GM23338 (cell line): ENCODE measurements around the gene ZHX3. TPM values are rescaled to one million over a fixed set of nuclear protein-coding genes. Genes with fewer than 3 reads are reported as not detected.

Experiments used
- ATAC-seq: fragments of 200-7000 bp; cut with Tn5 transposase; 3 replicates; pipeline ENCODE4 v1.9.1; 2020
- DNase-seq: peaks from one replicate; pipeline ENCODE4 v3.0.0-alpha.2; 2015; ENCODE audit warnings: low spot score
- H2AFZ ChIP-seq: fragments of 200-600 bp; sonication (generic); 2 replicates; pipeline ENCODE4 v1.8.0; 2016; ENCODE audit warnings: antibody characterized with exemption, mild to moderate bottlenecking, moderate library complexity
- H3F3A ChIP-seq: fragments of 200-600 bp; sonication (generic); replicated peaks from 2 replicates; pipeline ENCODE4 v1.8.0; 2017; ENCODE audit warnings: antibody characterized with exemption, mixed run types, low read depth
- H3K27ac ChIP-seq: fragments of 200-600 bp; sonication (generic); 2 replicates; pipeline ENCODE4 v1.6.1; 2016; ENCODE audit warnings: low read depth
- H3K27me3 ChIP-seq: fragments of 200-600 bp; sonication (generic); 2 replicates; pipeline ENCODE4 v1.8.0; 2016; ENCODE audit warnings: mild to moderate bottlenecking, mixed run types, moderate library complexity; ENCODE audit not compliant: insufficient read depth
- H3K36me3 ChIP-seq: fragments of 200-600 bp; sonication (generic); 2 replicates; pipeline ENCODE4 v1.8.0; 2016; ENCODE audit warnings: mild to moderate bottlenecking; ENCODE audit not compliant: insufficient read depth
- H3K4me1 ChIP-seq: fragments of 200-600 bp; sonication (generic); 2 replicates; pipeline ENCODE4 v1.8.0; 2016; ENCODE audit warnings: mild to moderate bottlenecking, moderate library complexity; ENCODE audit not compliant: insufficient read depth
- H3K4me2 ChIP-seq: fragments of 200-600 bp; sonication (generic); 2 replicates; pipeline ENCODE4 v1.7.1; 2017; ENCODE audit warnings: mixed run types
- H3K4me3 ChIP-seq: fragments of 200-600 bp; sonication (generic); 2 replicates; pipeline ENCODE4 v1.6.1; 2016; ENCODE audit warnings: mixed run types
- H3K79me2 ChIP-seq: fragments of 200-600 bp; sonication (generic); replicated peaks from 2 replicates; pipeline ENCODE4 v1.8.0; 2017; ENCODE audit warnings: mild to moderate bottlenecking; ENCODE audit not compliant: insufficient read depth
- H3K9me2 ChIP-seq: fragments of 200-600 bp; sonication (generic); 2 replicates; pipeline ENCODE4 v1.8.0; 2017; ENCODE audit not compliant: insufficient read depth
- H4K20me1 ChIP-seq: fragments of 200-600 bp; sonication (generic); replicated peaks from 2 replicates; pipeline ENCODE4 v1.8.0; 2017; ENCODE audit warnings: mild to moderate bottlenecking; ENCODE audit not compliant: insufficient read depth
- H3K27ac Mint-ChIP-seq: 2 replicates; pipeline ENCODE4 v1.8.0; 2020; ENCODE audit warnings: inconsistent platforms, mild to moderate bottlenecking, moderate library complexity, mixed read lengths
- H3K27me3 Mint-ChIP-seq: 3 replicates; pipeline ENCODE4 v1.8.0; 2022; ENCODE audit warnings: low read depth, mild to moderate bottlenecking, moderate library complexity, mixed read lengths, inconsistent platforms; ENCODE audit not compliant: insufficient read depth, poor library complexity
- H3K36me3 Mint-ChIP-seq: 3 replicates; pipeline ENCODE4 v1.8.0; 2021; ENCODE audit warnings: low read depth, mild to moderate bottlenecking, inconsistent platforms, moderate library complexity, mixed read lengths
- H3K4me1 Mint-ChIP-seq: 3 replicates; pipeline ENCODE4 v1.8.0; 2020; ENCODE audit warnings: mild to moderate bottlenecking, inconsistent platforms, mixed read lengths
- H3K4me3 Mint-ChIP-seq: 3 replicates; pipeline ENCODE4 v1.8.0; 2021; ENCODE audit warnings: moderate library complexity, mild to moderate bottlenecking, inconsistent platforms, mixed read lengths
- H3K9me3 Mint-ChIP-seq: 3 replicates; pipeline ENCODE4 v1.8.0; 2020; ENCODE audit warnings: moderate library complexity, mild to moderate bottlenecking, inconsistent platforms, mixed read lengths
- CREB1 ChIP-seq: fragments of 250-450 bp; sonication (Bioruptor Pico); IDR thresholded peaks from 2 replicates; pipeline ENCODE4 v1.5.0; 2020; ENCODE audit warnings: low read depth, mild to moderate bottlenecking, moderate library complexity
- ETS1 ChIP-seq: IDR thresholded peaks from 2 replicates; pipeline ENCODE4 v1.6.1; 2016; ENCODE audit warnings: antibody characterized with exemption
- EZH2 ChIP-seq: fragments of 200-600 bp; sonication (generic); IDR thresholded peaks from one replicate; pipeline ENCODE4 v1.8.0; 2017; ENCODE audit warnings: antibody characterized with exemption, mild to moderate bottlenecking, low read depth; ENCODE audit not compliant: unreplicated experiment
- EZH2phosphoT487 ChIP-seq: fragments of 200-600 bp; sonication (generic); IDR thresholded peaks from one replicate; pipeline ENCODE4 v1.8.1; 2018; ENCODE audit warnings: antibody characterized with exemption; ENCODE audit not compliant: unreplicated experiment
- JUNB ChIP-seq: IDR thresholded peaks from one replicate; pipeline ENCODE4 v1.6.1; 2016; ENCODE audit warnings: antibody characterized with exemption; ENCODE audit not compliant: unreplicated experiment
- NANOG ChIP-seq: IDR thresholded peaks from 2 replicates; pipeline ENCODE4 v1.6.1; 2016; ENCODE audit warnings: antibody characterized with exemption, borderline replicate concordance
- POLR2AphosphoS5 ChIP-seq: IDR thresholded peaks from 2 replicates; pipeline ENCODE4 v1.6.1; 2016; ENCODE audit warnings: antibody characterized with exemption, low read depth
- REST ChIP-seq: IDR thresholded peaks from one replicate; pipeline ENCODE4 v1.6.1; 2018; ENCODE audit warnings: antibody characterized with exemption; ENCODE audit not compliant: unreplicated experiment
- STAT1 ChIP-seq: IDR thresholded peaks from one replicate; pipeline ENCODE4 v1.6.1; 2016; ENCODE audit warnings: antibody characterized with exemption; ENCODE audit not compliant: unreplicated experiment
- ZNF331 ChIP-seq: fragments of 250-450 bp; sonication (Bioruptor Pico); IDR thresholded peaks from 2 replicates; pipeline ENCODE4 v1.5.0; 2020; ENCODE audit warnings: low read depth, mild to moderate bottlenecking, moderate library complexity
- polyA plus RNA-seq: library from polyadenylated mRNA; unstranded; fragments of >200 nt; fragmentation: Nextera tagmentation; extraction: Ambion mirVana; gene quantifications from 2 replicates; pipeline ENCODE4 v1.2.1, GENCODE V29; 2016
- total RNA-seq: library from RNA; depleted of rRNA; stranded (reverse); fragments of >200 nt; shearing (Covaris generic); gene quantifications from 2 replicates; pipeline ENCODE4 v1.2.3, GENCODE V29; 2014
- TF ChIP-seq, protein P1 (sequence below): fragments of 250-450 bp; sonication (Bioruptor Pico); IDR thresholded peaks from 2 replicates; pipeline ENCODE4 v1.5.0; 2020; ENCODE audit warnings: mild to moderate bottlenecking, moderate library complexity

The ZHX3 gene
- total and polyA plus RNA-seq, 2 experiments from 2014 or later: 1.7 to 2.8 TPM

DNA sequence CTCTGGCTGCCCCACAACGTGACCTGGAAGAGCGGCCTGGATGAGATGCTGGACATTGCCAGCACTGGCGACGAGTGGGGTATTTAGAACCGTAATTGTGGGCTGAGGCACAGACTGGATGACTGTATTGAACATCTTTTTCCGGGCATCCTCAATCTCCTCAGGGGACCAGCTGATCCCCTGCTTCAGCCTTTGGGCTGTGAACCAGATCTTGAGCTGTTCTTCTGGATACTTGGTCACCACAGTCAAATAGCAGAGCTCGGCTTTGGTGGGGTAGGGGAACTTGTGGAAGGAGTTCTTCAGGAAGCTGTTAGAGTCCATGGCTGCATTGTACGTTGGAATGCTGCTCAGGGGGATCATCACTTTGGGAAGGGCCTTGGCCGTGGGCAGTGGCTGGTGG is 113.9 kb downstream of the ZHX3 start:
- TF ChIP-seq CREB1 (no peak), EZH2 (no peak), POLR2AphosphoS5 (no peak), NANOG (no peak), ETS1 (no peak)
- Mint-ChIP-seq H3K4me3 (no peak overlapping the region), H3K9me3 (no peaks in the 10 kb centered on the region), H3K4me1 (peaks cover 9% of the 10 kb centered on the region), H3K36me3 (no peaks in the 10 kb centered on the region), H3K27me3 (peaks cover 3% of the 10 kb centered on the region), H3K27ac (no peak overlapping the region)
- 0 out of 2 replicates have a peak, but pooled peaks cover 5% of the 10 kb centered on the region for H3K9me2 ChIP-seq
- no peaks in the 10 kb centered on the region for H3K79me2 ChIP-seq
- H3K27me3 ChIP-seq: no peaks in the 10 kb centered on the region
- no peak overlapping the region for H3K4me3 ChIP-seq
- no peak for ATAC-seq
- no peak overlapping the region for H3K27ac ChIP-seq
- no peak overlapping the region for H2AFZ ChIP-seq
- H3K4me1 ChIP-seq: no peaks in the 10 kb centered on the region
- H3F3A ChIP-seq: no peaks in the 10 kb centered on the region
- no peak overlapping the region for H3K4me2 ChIP-seq
- H3K36me3 ChIP-seq: no peaks in the 10 kb centered on the region
- no peak for DNase-seq
- no peaks in the 10 kb centered on the region for H4K20me1 ChIP-seq

GRCh38 chr20:41202426-41202825 is 115.1 kb downstream of the ZHX3 start:
- no peak overlapping the region for H2AFZ ChIP-seq
- H3K4me1 Mint-ChIP-seq: peaks cover 9% of the 10 kb centered on the region
- no peak overlapping the region for H3K4me2 ChIP-seq
- no peak overlapping the region for H3K4me3 ChIP-seq
- no peaks in the 10 kb centered on the region for H3K36me3 ChIP-seq
- no peak for ATAC-seq
- H3K27ac Mint-ChIP-seq: no peak overlapping the region
- no peak overlapping the region for H3K4me3 Mint-ChIP-seq
- DNase-seq: no peak
- H3K27me3 ChIP-seq: no peaks in the 10 kb centered on the region
- no peaks in the 10 kb centered on the region for H3K36me3 Mint-ChIP-seq
- no peaks in the 10 kb centered on the region for H4K20me1 ChIP-seq
- H3K27ac ChIP-seq: no peak overlapping the region
- H3K9me3 Mint-ChIP-seq: no peaks in the 10 kb centered on the region
- no peaks in the 10 kb centered on the region for H3F3A ChIP-seq
- no peaks in the 10 kb centered on the region for H3K79me2 ChIP-seq
- 0 out of 2 replicates have a peak, but pooled peaks cover 5% of the 10 kb centered on the region for H3K9me2 ChIP-seq
- H3K4me1 ChIP-seq: no peaks in the 10 kb centered on the region
- peaks cover 3% of the 10 kb centered on the region for H3K27me3 Mint-ChIP-seq
- TF ChIP-seq EZH2phosphoT487 (no peak), REST (no peak), EZH2 (no peak), ETS1 (no peak), ZNF331 (CRISPR knock-in tag) (no peak), CREB1 (no peak), JUNB (no peak), STAT1 (no peak)
- TF ChIP-seq, protein P1, sequence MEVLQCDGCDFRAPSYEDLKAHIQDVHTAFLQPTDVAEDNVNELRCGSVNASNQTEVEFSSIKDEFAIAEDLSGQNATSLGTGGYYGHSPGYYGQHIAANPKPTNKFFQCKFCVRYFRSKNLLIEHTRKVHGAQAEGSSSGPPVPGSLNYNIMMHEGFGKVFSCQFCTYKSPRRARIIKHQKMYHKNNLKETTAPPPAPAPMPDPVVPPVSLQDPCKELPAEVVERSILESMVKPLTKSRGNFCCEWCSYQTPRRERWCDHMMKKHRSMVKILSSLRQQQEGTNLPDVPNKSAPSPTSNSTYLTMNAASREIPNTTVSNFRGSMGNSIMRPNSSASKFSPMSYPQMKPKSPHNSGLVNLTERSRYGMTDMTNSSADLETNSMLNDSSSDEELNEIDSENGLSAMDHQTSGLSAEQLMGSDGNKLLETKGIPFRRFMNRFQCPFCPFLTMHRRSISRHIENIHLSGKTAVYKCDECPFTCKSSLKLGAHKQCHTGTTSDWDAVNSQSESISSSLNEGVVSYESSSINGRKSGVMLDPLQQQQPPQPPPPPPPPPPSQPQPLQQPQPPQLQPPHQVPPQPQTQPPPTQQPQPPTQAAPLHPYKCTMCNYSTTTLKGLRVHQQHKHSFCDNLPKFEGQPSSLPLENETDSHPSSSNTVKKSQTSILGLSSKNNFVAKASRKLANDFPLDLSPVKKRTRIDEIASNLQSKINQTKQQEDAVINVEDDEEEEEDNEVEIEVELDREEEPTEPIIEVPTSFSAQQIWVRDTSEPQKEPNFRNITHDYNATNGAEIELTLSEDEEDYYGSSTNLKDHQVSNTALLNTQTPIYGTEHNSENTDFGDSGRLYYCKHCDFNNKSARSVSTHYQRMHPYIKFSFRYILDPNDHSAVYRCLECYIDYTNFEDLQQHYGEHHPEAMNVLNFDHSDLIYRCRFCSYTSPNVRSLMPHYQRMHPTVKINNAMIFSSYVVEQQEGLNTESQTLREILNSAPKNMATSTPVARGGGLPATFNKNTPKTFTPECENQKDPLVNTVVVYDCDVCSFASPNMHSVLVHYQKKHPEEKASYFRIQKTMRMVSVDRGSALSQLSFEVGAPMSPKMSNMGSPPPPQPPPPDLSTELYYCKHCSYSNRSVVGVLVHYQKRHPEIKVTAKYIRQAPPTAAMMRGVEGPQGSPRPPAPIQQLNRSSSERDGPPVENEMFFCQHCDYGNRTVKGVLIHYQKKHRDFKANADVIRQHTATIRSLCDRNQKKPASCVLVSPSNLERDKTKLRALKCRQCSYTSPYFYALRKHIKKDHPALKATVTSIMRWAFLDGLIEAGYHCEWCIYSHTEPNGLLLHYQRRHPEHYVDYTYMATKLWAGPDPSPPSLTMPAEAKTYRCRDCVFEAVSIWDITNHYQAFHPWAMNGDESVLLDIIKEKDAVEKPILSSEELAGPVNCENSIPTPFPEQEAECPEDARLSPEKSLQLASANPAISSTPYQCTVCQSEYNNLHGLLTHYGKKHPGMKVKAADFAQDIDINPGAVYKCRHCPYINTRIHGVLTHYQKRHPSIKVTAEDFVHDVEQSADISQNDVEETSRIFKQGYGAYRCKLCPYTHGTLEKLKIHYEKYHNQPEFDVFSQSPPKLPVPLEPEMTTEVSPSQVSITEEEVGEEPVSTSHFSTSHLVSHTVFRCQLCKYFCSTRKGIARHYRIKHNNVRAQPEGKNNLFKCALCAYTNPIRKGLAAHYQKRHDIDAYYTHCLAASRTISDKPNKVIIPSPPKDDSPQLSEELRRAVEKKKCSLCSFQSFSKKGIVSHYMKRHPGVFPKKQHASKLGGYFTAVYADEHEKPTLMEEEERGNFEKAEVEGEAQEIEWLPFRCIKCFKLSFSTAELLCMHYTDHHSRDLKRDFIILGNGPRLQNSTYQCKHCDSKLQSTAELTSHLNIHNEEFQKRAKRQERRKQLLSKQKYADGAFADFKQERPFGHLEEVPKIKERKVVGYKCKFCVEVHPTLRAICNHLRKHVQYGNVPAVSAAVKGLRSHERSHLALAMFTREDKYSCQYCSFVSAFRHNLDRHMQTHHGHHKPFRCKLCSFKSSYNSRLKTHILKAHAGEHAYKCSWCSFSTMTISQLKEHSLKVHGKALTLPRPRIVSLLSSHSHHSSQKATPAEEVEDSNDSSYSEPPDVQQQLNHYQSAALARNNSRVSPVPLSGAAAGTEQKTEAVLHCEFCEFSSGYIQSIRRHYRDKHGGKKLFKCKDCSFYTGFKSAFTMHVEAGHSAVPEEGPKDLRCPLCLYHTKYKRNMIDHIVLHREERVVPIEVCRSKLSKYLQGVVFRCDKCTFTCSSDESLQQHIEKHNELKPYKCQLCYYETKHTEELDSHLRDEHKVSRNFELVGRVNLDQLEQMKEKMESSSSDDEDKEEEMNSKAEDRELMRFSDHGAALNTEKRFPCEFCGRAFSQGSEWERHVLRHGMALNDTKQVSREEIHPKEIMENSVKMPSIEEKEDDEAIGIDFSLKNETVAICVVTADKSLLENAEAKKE (CRISPR knock-in tag): no peak
